Measurements from ENCODE around the gene DBF4.

DNA sequence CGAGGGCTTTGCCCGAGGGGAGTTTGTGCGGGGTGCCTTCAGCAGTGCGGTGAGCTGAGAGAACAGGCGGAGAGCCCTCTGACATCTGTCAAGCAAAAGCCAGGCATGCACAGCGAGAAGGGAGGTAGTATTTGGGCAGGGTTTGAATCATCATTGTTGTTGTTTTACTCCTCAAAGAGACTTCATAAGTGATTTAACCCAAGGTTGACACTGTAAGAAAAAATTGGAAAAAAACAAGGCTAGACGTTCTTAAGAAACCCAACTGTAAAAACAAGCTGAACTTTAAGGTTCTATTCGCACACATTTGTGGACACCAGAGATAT lies 59.1 kb downstream of the DBF4 start:
- TF ChIP-seq, protein P1, sequence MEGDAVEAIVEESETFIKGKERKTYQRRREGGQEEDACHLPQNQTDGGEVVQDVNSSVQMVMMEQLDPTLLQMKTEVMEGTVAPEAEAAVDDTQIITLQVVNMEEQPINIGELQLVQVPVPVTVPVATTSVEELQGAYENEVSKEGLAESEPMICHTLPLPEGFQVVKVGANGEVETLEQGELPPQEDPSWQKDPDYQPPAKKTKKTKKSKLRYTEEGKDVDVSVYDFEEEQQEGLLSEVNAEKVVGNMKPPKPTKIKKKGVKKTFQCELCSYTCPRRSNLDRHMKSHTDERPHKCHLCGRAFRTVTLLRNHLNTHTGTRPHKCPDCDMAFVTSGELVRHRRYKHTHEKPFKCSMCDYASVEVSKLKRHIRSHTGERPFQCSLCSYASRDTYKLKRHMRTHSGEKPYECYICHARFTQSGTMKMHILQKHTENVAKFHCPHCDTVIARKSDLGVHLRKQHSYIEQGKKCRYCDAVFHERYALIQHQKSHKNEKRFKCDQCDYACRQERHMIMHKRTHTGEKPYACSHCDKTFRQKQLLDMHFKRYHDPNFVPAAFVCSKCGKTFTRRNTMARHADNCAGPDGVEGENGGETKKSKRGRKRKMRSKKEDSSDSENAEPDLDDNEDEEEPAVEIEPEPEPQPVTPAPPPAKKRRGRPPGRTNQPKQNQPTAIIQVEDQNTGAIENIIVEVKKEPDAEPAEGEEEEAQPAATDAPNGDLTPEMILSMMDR (conservative IDR thresholded peaks at IDR 0.05; ENCODE audit: low read depth in 2 of 2): no peak
- TF ChIP-seq POLR2AphosphoS5 (IDR thresholded peaks at IDR 0.05; ENCODE audit: low read depth): no peak
- no peak for TF ChIP-seq EZH2 (IDR thresholded peaks at IDR 0.05; ENCODE audit: low read depth, unreplicated experiment)

Data from GM23338 (cell line).